Liver (tissue), 9 donors: ENCODE results near the gene SMAD7. TPM values are rescaled to one million over a fixed set of nuclear protein-coding genes. Genes with fewer than 3 reads are reported as not detected.

Experiments used
- DNase-seq: peaks from one replicate; pipeline ENCODE4 v3.0.0-alpha.2; 2017; ENCODE audit warnings: low spot score
- H3K27ac ChIP-seq, 2 donors: one replicate each; pipeline ENCODE4 v1.7.0; 2013; ENCODE audit warnings: inconsistent platforms in 2 of 2, low read length in 2 of 2, control low read depth in 1 of 2, low read depth in 1 of 2, mild to moderate bottlenecking in 1 of 2
- H3K27me3 ChIP-seq, 4 donors: one replicate each; pipeline versions ENCODE4 v1.6.1 to v1.7.0; 2013; ENCODE audit warnings: low read length in 3 of 4, inconsistent platforms in 1 of 4, mild to moderate bottlenecking in 1 of 4, moderate library complexity in 1 of 4; ENCODE audit not compliant: control insufficient read depth in 4 of 4, insufficient read depth in 4 of 4
- H3K36me3 ChIP-seq, 4 donors: one replicate each; pipeline versions ENCODE4 v1.6.1 to v1.7.0; 2013; ENCODE audit warnings: low read length in 3 of 4, mild to moderate bottlenecking in 3 of 4, low read depth in 1 of 4, moderate library complexity in 1 of 4; ENCODE audit not compliant: control insufficient read depth in 4 of 4, insufficient read depth in 3 of 4
- H3K4me1 ChIP-seq, 4 donors: one replicate each; pipeline versions ENCODE4 v1.6.1 to v1.7.0; 2013; ENCODE audit warnings: low read length in 3 of 4, mild to moderate bottlenecking in 3 of 4, moderate library complexity in 1 of 4; ENCODE audit not compliant: control insufficient read depth in 4 of 4, insufficient read depth in 4 of 4
- H3K4me3 ChIP-seq, 3 donors: one replicate each; pipeline versions ENCODE4 v1.6.1 to v1.7.0; 2013; ENCODE audit warnings: low read length in 3 of 3, control low read depth in 1 of 3, low read depth in 1 of 3, mild to moderate bottlenecking in 1 of 3
- H3K9ac ChIP-seq, 2 donors: one replicate each; pipeline ENCODE4 v1.7.0; 2013; ENCODE audit warnings: low read length in 2 of 2, mild to moderate bottlenecking in 2 of 2, moderate library complexity in 2 of 2, control low read depth in 1 of 2, low read depth in 1 of 2
- H3K9me3 ChIP-seq, 4 donors: one replicate each; pipeline versions ENCODE4 v1.6.1 to v1.7.0; 2013; ENCODE audit warnings: low read length in 3 of 4; ENCODE audit not compliant: control insufficient read depth in 4 of 4
- ATF3 ChIP-seq: IDR thresholded peaks from 2 replicates; pipeline ENCODE4 v1.6.1; 2016; ENCODE audit warnings: antibody characterized with exemption
- CTCF ChIP-seq: fragments of 150-350 bp; IDR thresholded peaks from 2 replicates; pipeline ENCODE4 v1.5.1; 2017; ENCODE audit warnings: improper control_type of control experiment, low read depth, low read length; ENCODE audit not compliant: missing input control
- EGR1 ChIP-seq, 2 donors: IDR thresholded peaks; 2 replicates each; pipeline ENCODE4 v1.6.1; 2016 to 2018; ENCODE audit warnings: antibody characterized with exemption in 2 of 2, low read depth in 2 of 2
- FOXA2 ChIP-seq: IDR thresholded peaks from 2 replicates; pipeline ENCODE4 v1.6.1; 2016; ENCODE audit warnings: antibody characterized with exemption
- GABPA ChIP-seq, 2 donors: IDR thresholded peaks in 1 of 2; conservative IDR thresholded peaks in 1 of 2; 2 replicates each; pipeline ENCODE4 v1.6.1; 2016; ENCODE audit warnings: antibody characterized with exemption in 2 of 2, mild to moderate bottlenecking in 1 of 2, moderate library complexity in 1 of 2
- HNF4G ChIP-seq: IDR thresholded peaks from 2 replicates; pipeline ENCODE4 v1.6.1; 2016; ENCODE audit warnings: antibody characterized with exemption
- JUND ChIP-seq, 2 donors: IDR thresholded peaks; 2 replicates each; pipeline ENCODE4 v1.6.1; 2016; ENCODE audit warnings: antibody characterized with exemption in 2 of 2
- NR2F2 ChIP-seq: IDR thresholded peaks from 2 replicates; pipeline ENCODE4 v1.6.1; 2016; ENCODE audit warnings: antibody characterized with exemption
- RAD21 ChIP-seq, 2 donors: IDR thresholded peaks; 2 replicates each; pipeline ENCODE4 v1.6.1; 2016; ENCODE audit warnings: antibody characterized with exemption in 2 of 2, mild to moderate bottlenecking in 2 of 2
- REST ChIP-seq: IDR thresholded peaks from 2 replicates; pipeline ENCODE4 v1.6.1; 2016; ENCODE audit warnings: antibody characterized with exemption, mild to moderate bottlenecking
- TAF1 ChIP-seq: conservative IDR thresholded peaks from 2 replicates; pipeline ENCODE4 v1.6.1; 2016; ENCODE audit warnings: antibody characterized with exemption, mild to moderate bottlenecking
- YY1 ChIP-seq: IDR thresholded peaks from 2 replicates; pipeline ENCODE4 v1.6.1; 2016; ENCODE audit warnings: antibody characterized with exemption, mild to moderate bottlenecking
- ZBTB33 ChIP-seq: IDR thresholded peaks from 2 replicates; pipeline ENCODE4 v1.6.1; 2016; ENCODE audit warnings: antibody characterized with exemption
- WGBS: extraction: QIAGEN DNeasy Blood & Tissue Kit; methylation state at CpG from one replicate; pipeline ENCODE4 v1.1.7; 2013; 5-methylcytosine and 5-hydroxymethylcytosine counted together
- polyA plus RNA-seq, 2 donors: library from polyadenylated mRNA; stranded (reverse) in 1 of 2; unstranded in 1 of 2; fragments of 200-250 nt in 1 of 2; fragments of >200 nt in 1 of 2; fragmentation: Nextera tagmentation in 1 of 2; extraction: Ambion mirVana in 1 of 2; gene quantifications; one replicate each; pipeline versions ENCODE4 v1.2.1 to v1.2.3, GENCODE V29; 2013 to 2015
- total RNA-seq, 2 donors: library from RNA; depleted of rRNA; stranded (reverse); fragments of >200 nt; gene quantifications; one replicate each; pipeline ENCODE4 v1.2.3, GENCODE V29; 2014
- TF ChIP-seq, protein P1 (sequence below): IDR thresholded peaks from 2 replicates; pipeline ENCODE4 v1.6.1; 2016; ENCODE audit warnings: antibody characterized with exemption
- donor health status: healthy.
- donor health status: healthy.
- donor health status: healthy.
- donor health status: healthy.
- donor health status: healthy.

Gene SMAD7
- total and polyA plus RNA-seq, 4 donors: 3.2 to 11.8 (median 10.1) TPM

- TF ChIP-seq JUND (IDR thresholded peaks at IDR 0.05): no peak
- no peak for TF ChIP-seq REST
- TF ChIP-seq HNF4G: no peak
- TF ChIP-seq CTCF: no peak
- TF ChIP-seq RAD21 (IDR thresholded peaks at IDR 0.05): no peak
- no peak for TF ChIP-seq ZBTB33
- TF ChIP-seq, protein P1, sequence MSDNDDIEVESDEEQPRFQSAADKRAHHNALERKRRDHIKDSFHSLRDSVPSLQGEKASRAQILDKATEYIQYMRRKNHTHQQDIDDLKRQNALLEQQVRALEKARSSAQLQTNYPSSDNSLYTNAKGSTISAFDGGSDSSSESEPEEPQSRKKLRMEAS: no peak
- TF ChIP-seq EGR1 (IDR thresholded peaks at IDR 0.05; ENCODE audit: low read depth in 2 of 2): no peak
- no peak for TF ChIP-seq GABPA (IDR thresholded peaks at IDR 0.05 in 1 of 2, conservative IDR thresholded peaks at IDR 0.05 in 1 of 2)
- TF ChIP-seq NR2F2: no peak
- TF ChIP-seq ATF3: no peak
- TF ChIP-seq TAF1: no peak
- TF ChIP-seq YY1: no peak
- no peaks in the 10 kb centered on the region for H3K27me3 ChIP-seq
- no peaks in the 10 kb centered on the region for H3K9me3 ChIP-seq
- H3K4me3 ChIP-seq: no peak overlapping the region
- 83% methylated on average over 14 of the region's 14 CpGs for WGBS
- no peaks in the 10 kb centered on the region for H3K36me3 ChIP-seq
- DNase-seq: no peak
- H3K4me1 ChIP-seq: peaks cover 2 to 13% (median 4%) of the 10 kb centered on the region in 4 donors
- no peak overlapping the region for H3K9ac ChIP-seq
- no peak overlapping the region for H3K27ac ChIP-seq
These were observed 57.6 kb downstream of the SMAD7 start for GRCh38 chr18:48893061-48893607.

DNA sequence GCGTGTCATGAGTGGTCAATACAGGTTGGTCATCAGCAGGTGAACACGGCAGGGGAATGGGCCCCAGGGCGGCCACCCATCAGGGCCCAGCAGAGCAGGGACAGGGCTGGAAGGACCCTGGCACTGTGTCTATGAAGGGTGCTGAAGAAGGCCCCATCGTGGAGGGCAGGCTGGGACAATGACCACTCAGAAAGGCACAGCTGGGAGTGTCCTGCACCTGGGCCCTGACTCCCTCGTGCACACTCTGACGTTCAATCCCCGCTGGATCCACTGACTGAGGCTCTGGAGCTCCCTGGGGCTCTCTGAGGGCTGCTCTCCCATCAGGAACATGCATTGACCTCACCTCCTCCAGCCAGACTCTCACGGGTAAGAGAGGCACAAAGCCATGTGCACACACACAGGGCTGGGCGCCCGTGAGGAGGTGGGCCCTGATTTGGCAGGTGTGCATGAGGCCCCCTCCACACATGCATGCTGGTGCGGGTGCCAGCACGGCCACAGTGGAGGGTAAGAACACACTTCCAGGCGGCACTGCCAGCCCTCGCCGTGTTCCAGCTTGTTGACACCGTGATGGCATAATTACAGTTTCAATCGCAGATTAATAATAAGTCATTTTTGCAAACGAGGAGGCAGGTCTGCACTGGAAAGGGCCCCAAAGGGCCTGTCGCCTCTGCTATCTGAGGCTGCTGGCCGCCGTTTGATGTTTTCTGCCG is 58.5 kb downstream of the SMAD7 start:
- Histone ChIP-seq H3K9me3 (no peaks in the 10 kb centered on the region), H3K4me1 (peaks cover 2 to 11% (median 4%) of the 10 kb centered on the region in 4 donors), H3K9ac (no peak overlapping the region), H3K27me3 (no peaks in the 10 kb centered on the region), H3K27ac (no peak overlapping the region), H3K36me3 (no peaks in the 10 kb centered on the region), H3K4me3 (no peak overlapping the region)
- 93% methylated on average over 22 of the region's 22 CpGs for WGBS
- no peak for DNase-seq
- TF ChIP-seq, protein P1: no peak
- TF ChIP-seq ATF3 (no peak), JUND (IDR thresholded peaks at IDR 0.05) (no peak), FOXA2 (no peak)
